Natural killer cell (primary cell): ENCODE measurements around the gene THRSP. TPM values are rescaled to one million over a fixed set of nuclear protein-coding genes. Genes with fewer than 3 reads are reported as not detected.
"Not testable (repeated sequence)": the region's sequence is repeated elsewhere in the genome, so short reads cannot be mapped to it uniquely, and the experiment has no call there.

Experiments used
- ATAC-seq, 3 donors: fragments of 150-1000 bp in 2 of 3; fragments of 200-7000 bp in 1 of 3; cut with Tn5 transposase; 1 replicate in 1 of 3; 2 replicates in 2 of 3; pipeline ENCODE4 v1.10.0; 2021; ENCODE audit warnings: mild to moderate bottlenecking in 2 of 3, moderate library complexity in 2 of 3
- DNase-seq, 2 donors: peaks; one replicate each; pipeline versions ENCODE4 v3.0.0 to v3.0.0-alpha.2; 2013 to 2021; ENCODE audit warnings: mixed read lengths in 1 of 2
- H3K27ac ChIP-seq: one replicate; pipeline ENCODE4 v1.5.1; 2013; ENCODE audit warnings: mild to moderate bottlenecking, low read length
- H3K27me3 ChIP-seq: one replicate; pipeline ENCODE4 v1.6.1; 2013; ENCODE audit warnings: low read length; ENCODE audit not compliant: control insufficient read depth, insufficient read depth
- H3K36me3 ChIP-seq: one replicate; pipeline ENCODE4 v1.6.1; 2013; ENCODE audit warnings: low read length; ENCODE audit not compliant: control insufficient read depth, insufficient read depth
- H3K4me1 ChIP-seq: one replicate; pipeline ENCODE4 v1.6.1; 2013; ENCODE audit warnings: low read length; ENCODE audit not compliant: control insufficient read depth, insufficient read depth
- H3K4me3 ChIP-seq: one replicate; pipeline ENCODE4 v1.5.1; 2013; ENCODE audit warnings: low read length
- H3K9me3 ChIP-seq: one replicate; pipeline ENCODE4 v1.6.1; 2013; ENCODE audit warnings: low read length; ENCODE audit not compliant: control insufficient read depth, insufficient read depth
- H3K27ac Mint-ChIP-seq, 2 donors: one replicate each; pipeline ENCODE4 v1.8.0; 2022; ENCODE audit warnings: mild to moderate bottlenecking in 2 of 2, mixed read lengths in 2 of 2, moderate library complexity in 1 of 2
- H3K27me3 Mint-ChIP-seq, 2 donors: one replicate each; pipeline ENCODE4 v1.8.0; 2022; ENCODE audit warnings: low read depth in 2 of 2, mixed read lengths in 2 of 2
- H3K36me3 Mint-ChIP-seq: one replicate; pipeline ENCODE4 v1.8.0; 2022; ENCODE audit warnings: mixed read lengths
- H3K4me1 Mint-ChIP-seq, 2 donors: one replicate each; pipeline ENCODE4 v1.8.0; 2022; ENCODE audit warnings: mixed read lengths in 2 of 2
- H3K4me3 Mint-ChIP-seq: one replicate; pipeline ENCODE4 v1.8.0; 2022; ENCODE audit warnings: mild to moderate bottlenecking, moderate library complexity, mixed read lengths
- H3K9me3 Mint-ChIP-seq, 2 donors: one replicate each; pipeline ENCODE4 v1.8.0; 2022; ENCODE audit warnings: mixed read lengths in 2 of 2
- CTCF ChIP-seq: fragments of 200-600 bp; IDR thresholded peaks from one replicate; pipeline ENCODE4 v1.8.0; 2022; ENCODE audit warnings: antibody characterized with exemption
- WGBS: methylation state at CpG from one replicate; pipeline ENCODE4 v1.1.7; 2013; ENCODE audit warnings: missing lambda C conversion rate; ENCODE audit not compliant: insufficient coverage; 5-methylcytosine and 5-hydroxymethylcytosine counted together
- intact Hi-C: fragments of 100-400 bp; cut with micrococcal nuclease; formaldehyde crosslinking; loops from one replicate; pipeline ENCODE4 v1.14.2; 2022
- total RNA-seq, 4 donors: library from RNA; stranded (reverse); fragments of 120-200 nt in 1 of 4; gene quantifications; one replicate each; pipeline versions ENCODE4 v1.2.3 to v1.2.4, GENCODE V29; 2013 to 2022

Gene THRSP
- total RNA-seq, 3 donors from 2014 or later (not counting 1 experiment from before 2014, with no cell fraction given): not detected

GRCh38 chr11:78085972-78086371 is 22.3 kb downstream of the THRSP start:
- no peak overlapping the region for H3K4me3 Mint-ChIP-seq
- no peak for ATAC-seq
- Histone ChIP-seq H3K27ac (no peak overlapping the region), H3K9me3 (no peaks in the 10 kb centered on the region), H3K4me3 (no peak overlapping the region), H3K36me3 (no peaks in the 10 kb centered on the region), H3K4me1 (peaks cover 6% of the 10 kb centered on the region), H3K27me3 (no peaks in the 10 kb centered on the region)
- no peaks in the 10 kb centered on the region for H3K27me3 Mint-ChIP-seq
- no peak for TF ChIP-seq CTCF
- no peaks in the 10 kb centered on the region for H3K9me3 Mint-ChIP-seq
- 96% methylated on average over 2 of the region's 3 CpGs for WGBS
- H3K36me3 Mint-ChIP-seq: no peaks in the 10 kb centered on the region
- H3K4me1 Mint-ChIP-seq: peaks cover 9% of the 10 kb centered on the region in 2 donors
- DNase-seq: no peak
- intact Hi-C loops: no loop called here
- no peak overlapping the region for H3K27ac Mint-ChIP-seq

- H3K4me1 Mint-ChIP-seq, H3K4me3 Mint-ChIP-seq, intact Hi-C loops, H3K27ac Mint-ChIP-seq, H3K4me1 ChIP-seq, H3K9me3 Mint-ChIP-seq, H3K9me3 ChIP-seq, H3K27ac ChIP-seq, H3K27me3 ChIP-seq, H3K36me3 ChIP-seq, H3K27me3 Mint-ChIP-seq, H3K4me3 ChIP-seq, ATAC-seq, DNase-seq, H3K36me3 Mint-ChIP-seq: not testable (repeated sequence)
- WGBS: 91% methylated on average over 6 of the region's 6 CpGs
These were observed 22.9 kb downstream of the THRSP start for GRCh38 chr11:78086521-78087074.

- TF ChIP-seq CTCF: no peak
- no peaks in the 10 kb centered on the region for H3K4me1 ChIP-seq
- peaks cover 10% of the 10 kb centered on the region for H3K36me3 ChIP-seq
- peak; percentile 65 to 75 (median 73) for ATAC-seq
- no peaks in the 10 kb centered on the region for H3K27me3 Mint-ChIP-seq
- intact Hi-C loops: no loop called here
- H3K27me3 ChIP-seq: no peaks in the 10 kb centered on the region
- H3K36me3 Mint-ChIP-seq: peaks cover 5% of the 10 kb centered on the region
- H3K9me3 Mint-ChIP-seq: no peaks in the 10 kb centered on the region
- 62% methylated on average over 2 of the region's 2 CpGs for WGBS
- H3K27ac Mint-ChIP-seq: no peak overlapping the region
- no peaks in the 10 kb centered on the region for H3K4me1 Mint-ChIP-seq
- no peak overlapping the region for H3K4me3 Mint-ChIP-seq
- no peak overlapping the region for H3K4me3 ChIP-seq
- H3K27ac ChIP-seq: no peak overlapping the region
- peak in 1 of 2 donors; percentile 28 for DNase-seq
- H3K9me3 ChIP-seq: no peaks in the 10 kb centered on the region
These were observed 30.6 kb downstream of the THRSP start for GRCh38 chr11:78094250-78094649.

- Mint-ChIP-seq H3K36me3 (peaks cover 16% of the 10 kb centered on the region), H3K4me3 (no peak overlapping the region), H3K27ac (no peak overlapping the region), H3K9me3 (no peaks in the 10 kb centered on the region), H3K4me1 (no peaks in the 10 kb centered on the region), H3K27me3 (no peaks in the 10 kb centered on the region)
- WGBS: 99% methylated on average over 6 of the region's 7 CpGs
- DNase-seq: no peak
- Histone ChIP-seq H3K9me3 (no peaks in the 10 kb centered on the region), H3K27ac (no peak overlapping the region), H3K36me3 (peaks cover 26% of the 10 kb centered on the region), H3K4me1 (no peaks in the 10 kb centered on the region), H3K4me3 (no peak overlapping the region), H3K27me3 (no peaks in the 10 kb centered on the region)
- ATAC-seq: no peak
- no peak for TF ChIP-seq CTCF
- intact Hi-C loops: no loop called here
These were observed 34.2 kb downstream of the THRSP start for GRCh38 chr11:78097666-78098385.
